Measurements from ENCODE around the gene TMEM18.
A peak's percentile ranks its signal among the peaks of the same experiment; 100 is the strongest.

The TMEM18 gene

GRCh38 chr2:650343-651310 lies 26.6 kb downstream of the TMEM18 start:
- no peak for DNase-seq

GRCh38 chr2:649426-650342 lies 27.5 kb downstream of the TMEM18 start:
- DNase-seq = no peak

GRCh38 chr2:648476-649424 lies 28.5 kb downstream of the TMEM18 start:
- no peak for DNase-seq

GRCh38 chr2:647691-648231 lies 29.4 kb downstream of the TMEM18 start:
- no peak for DNase-seq

GRCh38 chr2:647003-647560 lies 30.1 kb downstream of the TMEM18 start:
- DNase-seq = no peak

GRCh38 chr2:644871-645270 lies 32.3 kb downstream of the TMEM18 start:
- DNase-seq = no peak

GRCh38 chr2:643761-644160 lies 33.4 kb downstream of the TMEM18 start:
- no peak for DNase-seq

GRCh38 chr2:643334-643733 lies 33.9 kb downstream of the TMEM18 start:
- DNase-seq = no peak

GRCh38 chr2:641872-642815 lies 35.1 kb downstream of the TMEM18 start:
- no peak for DNase-seq

- DNase-seq = no peak
Observed at GRCh38 chr2:641164-641871, 35.9 kb downstream of the TMEM18 start.

GRCh38 chr2:639703-640102 lies 37.5 kb downstream of the TMEM18 start:
- no peak for DNase-seq

- DNase-seq = no peak
Observed at GRCh38 chr2:637804-638203, 39.4 kb downstream of the TMEM18 start.

- DNase-seq = no peak
Observed at GRCh38 chr2:637406-637776, 39.8 kb downstream of the TMEM18 start.

- peak; percentile 43 for DNase-seq
Observed at GRCh38 chr2:636641-637405, 40.4 kb downstream of the TMEM18 start.

GRCh38 chr2:635687-636621 lies 41.3 kb downstream of the TMEM18 start:
- no peak for DNase-seq

- DNase-seq = no peak
Observed at GRCh38 chr2:634636-635388, 42.4 kb downstream of the TMEM18 start.

- no peak for DNase-seq
Observed at GRCh38 chr2:634041-634440, 43.2 kb downstream of the TMEM18 start.

All from NCI-H2171 (cell line).